GM19239 (cell line): Measurements from ENCODE around the gene TAC4.
"Not testable (repeated sequence)": the region's sequence is repeated elsewhere in the genome, so short reads cannot be mapped to it uniquely, and the experiment has no call there.

ENCODE experiments used
- DNase-seq: peaks from one replicate; pipeline ENCODE4 v3.0.0; 2011; ENCODE audit warnings: low spot score; ENCODE audit not compliant: insufficient read length
- FAIRE-seq: peaks from 2 replicates; lab custom pipeline; 2011; peaks lifted over from hg19 to GRCh38; lab: Jason Lieb, UNC

The TAC4 gene

GRCh38 chr17:49846938-49847712 is 744 bp downstream of the TAC4 start:
- DNase-seq (no peak), FAIRE-seq (no peak)

- FAIRE-seq (no peak), DNase-seq (no peak)
Measured at GRCh38 chr17:49845321-49845720, 2.5 kb downstream of the TAC4 start.

GRCh38 chr17:49843774-49844350 is 4.0 kb downstream of the TAC4 start:
- DNase-seq (no peak), FAIRE-seq (no peak)

GRCh38 chr17:49842846-49843245 is 5.0 kb downstream of the TAC4 start:
- FAIRE-seq (no peak), DNase-seq (no peak)

- no peak for FAIRE-seq
- no peak for DNase-seq
Measured at GRCh38 chr17:49842371-49842770, 5.5 kb downstream of the TAC4 start.

GRCh38 chr17:49841548-49841947 is 6.3 kb downstream of the TAC4 start:
- DNase-seq (no peak), FAIRE-seq (no peak)

GRCh38 chr17:49839455-49839854 is 8.4 kb downstream of the TAC4 start:
- FAIRE-seq (no peak), DNase-seq (no peak)

- FAIRE-seq (no peak), DNase-seq (no peak)
Measured at GRCh38 chr17:49836111-49837030, 11.5 kb downstream of the TAC4 start.

GRCh38 chr17:49835472-49835871 is 12.4 kb downstream of the TAC4 start:
- FAIRE-seq = no peak
- DNase-seq = no peak

- DNase-seq = no peak
- FAIRE-seq = no peak
Measured at GRCh38 chr17:49834118-49834743, 13.6 kb downstream of the TAC4 start.

- FAIRE-seq (no peak), DNase-seq (no peak)
Measured at GRCh38 chr17:49832840-49833599, 14.8 kb downstream of the TAC4 start.

GRCh38 chr17:49830605-49831004 is 17.3 kb downstream of the TAC4 start:
- FAIRE-seq (no peak), DNase-seq (no peak)

- FAIRE-seq (no peak), DNase-seq (no peak)
Measured at GRCh38 chr17:49829026-49829425, 18.8 kb downstream of the TAC4 start.

- not testable (repeated sequence) for DNase-seq
- peak; percentile 53 for FAIRE-seq
Measured at GRCh38 chr17:49828325-49828724, 19.5 kb downstream of the TAC4 start.

- no peak for FAIRE-seq
Measured at GRCh38 chr17:49825645-49826044, 22.2 kb downstream of the TAC4 start.

GRCh38 chr17:49823614-49824013 is 24.3 kb downstream of the TAC4 start:
- DNase-seq = no peak
- no peak for FAIRE-seq

More at GRCh38 chr17:49825645-49826044, 22.2 kb downstream of the TAC4 start:
- DNase-seq = no peak

- FAIRE-seq = no peak
- no peak for DNase-seq
Measured at GRCh38 chr17:49822829-49823228, 25.0 kb downstream of the TAC4 start.

- DNase-seq = no peak
- no peak for FAIRE-seq
Measured at GRCh38 chr17:49821916-49822315, 26.0 kb downstream of the TAC4 start.

- DNase-seq (no peak), FAIRE-seq (no peak)
Measured at GRCh38 chr17:49821466-49821865, 26.4 kb downstream of the TAC4 start.

GRCh38 chr17:49820773-49821172 is 27.1 kb downstream of the TAC4 start:
- FAIRE-seq = no peak
- DNase-seq = no peak
